ENCODE measurements around the gene ACSS1. TPM values are rescaled to one million over a fixed set of nuclear protein-coding genes. Genes with fewer than 3 reads are reported as not detected.

Gene ACSS1
- total RNA-seq, 1 experiment from 2014 or later: 0.61 TPM

DNA sequence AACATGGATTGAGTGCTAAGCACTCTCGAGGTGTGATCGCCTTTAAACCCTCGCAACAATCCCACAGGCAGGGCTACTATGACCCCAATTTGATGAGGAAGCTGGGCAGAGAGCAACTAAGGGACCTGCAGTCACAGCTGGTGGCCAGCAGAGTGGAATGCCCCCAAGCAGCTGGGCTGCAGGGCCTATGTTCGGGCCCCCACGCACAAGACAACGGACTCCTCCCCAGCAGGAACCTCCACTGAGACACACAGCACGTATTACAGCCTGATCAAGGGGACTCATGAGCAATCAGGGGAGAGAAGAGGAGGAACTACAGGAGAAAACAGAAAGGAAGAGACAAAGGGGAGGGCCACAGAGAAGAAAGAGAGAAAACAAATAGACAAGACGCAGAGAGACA lies 87.2 kb downstream of the ACSS1 start:
- no peaks in the 10 kb centered on the region for H3K4me1 ChIP-seq (ENCODE audit: insufficient read depth, low read length)
- Mint-ChIP-seq H3K36me3 (ENCODE audit: insufficient read depth in 1 of 3, low read depth in 3 of 3) (peaks cover 35 to 68% (median 47%) of the 10 kb centered on the region in 3 experiments; a peak in 6 of 7 replicates), H3K27me3 (ENCODE audit: low read depth) (no peaks in the 10 kb centered on the region), H3K27ac (peak overlapping the region in 1 of 3 experiments; percentile 6; a peak in 1 of 7 replicates), H3K9me3 (peaks cover 0 to 2% of the 10 kb centered on the region in 2 experiments; a peak in 2 of 5 replicates), H3K4me1 (no peaks in the 10 kb centered on the region), H3K4me3 (no peak overlapping the region)
- TF ChIP-seq, protein P1, sequence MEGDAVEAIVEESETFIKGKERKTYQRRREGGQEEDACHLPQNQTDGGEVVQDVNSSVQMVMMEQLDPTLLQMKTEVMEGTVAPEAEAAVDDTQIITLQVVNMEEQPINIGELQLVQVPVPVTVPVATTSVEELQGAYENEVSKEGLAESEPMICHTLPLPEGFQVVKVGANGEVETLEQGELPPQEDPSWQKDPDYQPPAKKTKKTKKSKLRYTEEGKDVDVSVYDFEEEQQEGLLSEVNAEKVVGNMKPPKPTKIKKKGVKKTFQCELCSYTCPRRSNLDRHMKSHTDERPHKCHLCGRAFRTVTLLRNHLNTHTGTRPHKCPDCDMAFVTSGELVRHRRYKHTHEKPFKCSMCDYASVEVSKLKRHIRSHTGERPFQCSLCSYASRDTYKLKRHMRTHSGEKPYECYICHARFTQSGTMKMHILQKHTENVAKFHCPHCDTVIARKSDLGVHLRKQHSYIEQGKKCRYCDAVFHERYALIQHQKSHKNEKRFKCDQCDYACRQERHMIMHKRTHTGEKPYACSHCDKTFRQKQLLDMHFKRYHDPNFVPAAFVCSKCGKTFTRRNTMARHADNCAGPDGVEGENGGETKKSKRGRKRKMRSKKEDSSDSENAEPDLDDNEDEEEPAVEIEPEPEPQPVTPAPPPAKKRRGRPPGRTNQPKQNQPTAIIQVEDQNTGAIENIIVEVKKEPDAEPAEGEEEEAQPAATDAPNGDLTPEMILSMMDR (conservative IDR thresholded peaks at IDR 0.05): no peak
- no peak overlapping the region for H3K18ac ChIP-seq (ENCODE audit: insufficient read length, low read depth, low read length)
- no peak overlapping the region for H2BK20ac ChIP-seq (ENCODE audit: low read depth, low read length, poor library complexity, severe bottlenecking)
- H4K91ac ChIP-seq (ENCODE audit: insufficient read length, low read depth, low read length): no peak overlapping the region
- H3K79me2 ChIP-seq (ENCODE audit: insufficient read depth, low read length): no peaks in the 10 kb centered on the region
- no peak overlapping the region for H2BK12ac ChIP-seq (ENCODE audit: insufficient read length, low read depth, low read length)
- DNase-seq: peak; percentile 14
- no peak overlapping the region for H2AFZ ChIP-seq (ENCODE audit: low read length)
- no peak overlapping the region for H3K9ac ChIP-seq (ENCODE audit: extremely low read depth, insufficient read length, low read length)
- H3K23ac ChIP-seq (ENCODE audit: insufficient read length, low read depth, low read length): no peak overlapping the region
- H3K79me1 ChIP-seq (ENCODE audit: insufficient read depth, low read depth, low read length, poor library complexity, severe bottlenecking): no peaks in the 10 kb centered on the region
- H3K27ac ChIP-seq (ENCODE audit: insufficient read length, low read depth, low read length): no peak overlapping the region
- no peak overlapping the region for H3K56ac ChIP-seq (ENCODE audit: insufficient read length, low read depth, low read length)
- no peak overlapping the region for H3K4ac ChIP-seq (ENCODE audit: low read depth, low read length)
- H4K20me1 ChIP-seq (ENCODE audit: control insufficient read depth, insufficient read depth, insufficient read length): no peaks in the 10 kb centered on the region
- no CpG with 5 or more reads among the region's 8 CpGs for WGBS (ENCODE audit: extremely low coverage, insufficient read length, low lambda C conversion rate)
- no peaks in the 10 kb centered on the region for H3K27me3 ChIP-seq (ENCODE audit: insufficient read depth, low read length)
- H2BK5ac ChIP-seq (ENCODE audit: insufficient read length, low read length): no peak overlapping the region
- no peak overlapping the region for H2AK5ac ChIP-seq (ENCODE audit: insufficient read length, low read length)
- H3K23me2 ChIP-seq (ENCODE audit: insufficient read length, low read depth, low read length, poor library complexity, severe bottlenecking): no peaks in the 10 kb centered on the region
- H3K4me2 ChIP-seq (ENCODE audit: insufficient read depth, insufficient read length, low read length): no peak overlapping the region
- no peak overlapping the region for H4K8ac ChIP-seq (replicated peaks; ENCODE audit: insufficient read length, low read depth, low read length)
- H4K5ac ChIP-seq (ENCODE audit: insufficient read length, low read depth, low read length): no peak overlapping the region
- H3K9me3 ChIP-seq (ENCODE audit: control insufficient read depth, low read depth, low read length): no peaks in the 10 kb centered on the region
- H2BK120ac ChIP-seq (ENCODE audit: low read depth, low read length, poor library complexity, severe bottlenecking): no peak overlapping the region
- H3T11ph ChIP-seq (ENCODE audit: low read length): no peak overlapping the region
- H3K14ac ChIP-seq (ENCODE audit: insufficient read depth, low read length): no peak overlapping the region
- no peak overlapping the region for H2BK15ac ChIP-seq (ENCODE audit: low read depth, low read length)

Data from H9 (cell line).